ENCODE results near the gene GALM.
"Not testable (repeated sequence)": the region's sequence is repeated elsewhere in the genome, so short reads cannot be mapped to it uniquely, and the experiment has no call there.

Gene GALM

GRCh38 chr2:38755891-38756290 is 90.0 kb downstream of the GALM start:
- H3K4me3 ChIP-seq (ENCODE audit: low read depth, low read length) = not testable (repeated sequence)

GRCh38 chr2:38763228-38763627 is 97.3 kb downstream of the GALM start:
- H3K4me3 ChIP-seq (ENCODE audit: low read depth, low read length) = no peak overlapping the region

GRCh38 chr2:38763728-38764127 is 97.8 kb downstream of the GALM start:
- no peak overlapping the region for H3K4me3 ChIP-seq (ENCODE audit: low read depth, low read length)

GRCh38 chr2:38765149-38765548 is 99.2 kb downstream of the GALM start:
- H3K4me3 ChIP-seq (ENCODE audit: low read depth, low read length) = no peak overlapping the region

GRCh38 chr2:38765551-38765950 is 99.6 kb downstream of the GALM start:
- no peak overlapping the region for H3K4me3 ChIP-seq (ENCODE audit: low read depth, low read length)

- H3K4me3 ChIP-seq (ENCODE audit: low read depth, low read length) = no peak overlapping the region
These were observed 105.7 kb downstream of the GALM start for GRCh38 chr2:38771632-38772031.

- H3K4me3 ChIP-seq (ENCODE audit: low read depth, low read length) = no peak overlapping the region
These were observed 109.4 kb downstream of the GALM start for GRCh38 chr2:38775097-38775920.

- no peak overlapping the region for H3K4me3 ChIP-seq (ENCODE audit: low read depth, low read length)
These were observed 110.0 kb downstream of the GALM start for GRCh38 chr2:38775921-38776225.

GRCh38 chr2:38776531-38776930 is 110.6 kb downstream of the GALM start:
- H3K4me3 ChIP-seq (ENCODE audit: low read depth, low read length) = no peak overlapping the region

- peak overlapping the region; percentile 81 for H3K4me3 ChIP-seq (ENCODE audit: low read depth, low read length)
These were observed 112.8 kb downstream of the GALM start for GRCh38 chr2:38778687-38779082.

GRCh38 chr2:38783586-38783985 is 117.7 kb downstream of the GALM start:
- no peak overlapping the region for H3K4me3 ChIP-seq (ENCODE audit: low read depth, low read length)
